GM23248 (cell line): ENCODE measurements around the gene TBATA. TPM values are rescaled to one million over a fixed set of nuclear protein-coding genes. Genes with fewer than 3 reads are reported as not detected.
A peak's percentile ranks its signal among the peaks of the same experiment; 100 is the strongest.

Experiments used
- DNase-seq: peaks from one replicate; pipeline ENCODE4 v3.0.0-alpha.2; 2015
- H2AFZ ChIP-seq: fragments of 200-600 bp; sonication (generic); 2 replicates; pipeline ENCODE4 v1.6.1; 2016; ENCODE audit warnings: antibody characterized with exemption
- H3F3A ChIP-seq: fragments of 200-600 bp; sonication (generic); 2 replicates; pipeline ENCODE4 v1.6.1; 2016; ENCODE audit warnings: mild to moderate bottlenecking, antibody characterized with exemption, mixed run types; ENCODE audit not compliant: insufficient read depth
- H3K27ac ChIP-seq: fragments of 200-600 bp; sonication (generic); 2 replicates; pipeline ENCODE4 v1.5.1; 2016; ENCODE audit warnings: mild to moderate bottlenecking
- H3K27me3 ChIP-seq: fragments of 200-600 bp; sonication (generic); replicated peaks from 2 replicates; pipeline ENCODE4 v1.6.1; 2016; ENCODE audit warnings: mild to moderate bottlenecking; ENCODE audit not compliant: insufficient read depth
- H3K36me3 ChIP-seq: fragments of 200-600 bp; sonication (generic); 2 replicates; pipeline ENCODE4 v1.6.1; 2016; ENCODE audit warnings: low read depth, mild to moderate bottlenecking
- H3K4me1 ChIP-seq: fragments of 200-600 bp; sonication (generic); 2 replicates; pipeline ENCODE4 v1.6.1; 2016; ENCODE audit warnings: mild to moderate bottlenecking; ENCODE audit not compliant: insufficient read depth
- H3K4me2 ChIP-seq: fragments of 200-600 bp; sonication (generic); one replicate; pipeline ENCODE4 v1.6.1; 2016; ENCODE audit warnings: mild to moderate bottlenecking; ENCODE audit not compliant: unreplicated experiment
- H3K4me3 ChIP-seq: fragments of 200-600 bp; sonication (generic); 2 replicates; pipeline ENCODE4 v1.5.1; 2016; ENCODE audit warnings: mild to moderate bottlenecking
- H3K79me2 ChIP-seq: fragments of 200-600 bp; sonication (generic); 2 replicates; pipeline ENCODE4 v1.6.1; 2016; ENCODE audit warnings: mild to moderate bottlenecking; ENCODE audit not compliant: insufficient read depth
- H3K9ac ChIP-seq: fragments of 200-600 bp; sonication (generic); 2 replicates; pipeline ENCODE4 v1.6.1; 2016; ENCODE audit warnings: mild to moderate bottlenecking
- H3K9me2 ChIP-seq: fragments of 200-600 bp; sonication (generic); 2 replicates; pipeline ENCODE4 v1.6.1; 2016; ENCODE audit warnings: mixed run types, mild to moderate bottlenecking, moderate library complexity; ENCODE audit not compliant: insufficient read depth
- H3K9me3 ChIP-seq: fragments of 200-600 bp; sonication (generic); one replicate; pipeline ENCODE4 v1.6.1; 2017; ENCODE audit warnings: low read depth
- H4K20me1 ChIP-seq: fragments of 200-600 bp; sonication (generic); 2 replicates; pipeline ENCODE4 v1.6.0; 2016; ENCODE audit not compliant: insufficient read depth
- EZH2 ChIP-seq: fragments of 200-600 bp; sonication (generic); IDR thresholded peaks from 2 replicates; pipeline ENCODE4 v1.6.1; 2018; ENCODE audit warnings: antibody characterized with exemption, mild to moderate bottlenecking; ENCODE audit not compliant: insufficient read depth, poor library complexity, severe bottlenecking
- EZH2phosphoT487 ChIP-seq: fragments of 200-600 bp; sonication (generic); IDR thresholded peaks from 2 replicates; pipeline ENCODE4 v1.6.1; 2018; ENCODE audit warnings: antibody characterized with exemption, moderate library complexity, mild to moderate bottlenecking, low read depth; ENCODE audit not compliant: insufficient read depth
- WGBS, 2 experiments: methylation state at CpG; one replicate each; pipeline ENCODE4 v1.1.6; 2015 to 2017; ENCODE audit warnings: low lambda C conversion rate in 2 of 2, low coverage in 1 of 2; ENCODE audit errors: missing lambda C conversion rate in 2 of 2; 5-methylcytosine and 5-hydroxymethylcytosine counted together
- in situ Hi-C: fragments of 300-500 bp; cut with MboI; formaldehyde crosslinking; loops from 2 replicates; pipeline ENCODE4 v1.15.0; 2020
- polyA plus RNA-seq: library from polyadenylated mRNA; unstranded; fragments of >200 nt; fragmentation: Nextera tagmentation; extraction: Ambion mirVana; gene quantifications from 2 replicates; pipeline ENCODE4 v1.2.1, GENCODE V29; 2016
- total RNA-seq: library from RNA; depleted of rRNA; stranded (reverse); fragments of >200 nt; shearing (Covaris generic); gene quantifications from 2 replicates; pipeline ENCODE4 v1.2.3, GENCODE V29; 2014

The TBATA gene
- total and polyA plus RNA-seq, 2 experiments from 2014 or later, result not detected

DNA sequence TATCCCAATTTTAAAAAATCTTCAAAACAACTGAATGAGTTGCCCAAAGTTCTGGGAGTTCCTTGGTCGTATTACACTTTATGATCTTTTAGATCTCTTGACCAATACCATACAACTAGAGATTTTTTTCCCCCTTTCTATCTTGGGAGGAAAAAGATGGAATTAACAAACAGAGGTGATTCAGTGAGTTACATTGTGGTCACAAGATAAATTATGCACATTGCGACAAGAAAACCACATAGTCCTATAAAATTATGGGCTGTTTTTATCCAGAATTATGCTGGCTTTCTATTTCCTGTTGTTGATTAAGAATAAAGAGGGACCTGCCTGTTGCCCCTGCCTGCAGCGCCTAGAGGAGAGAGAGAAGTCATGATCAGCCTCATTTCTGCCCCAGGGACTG, 22.4 kb upstream of the TBATA start:
- 56% methylated on average over 3 of the region's 3 CpGs for WGBS, 2 experiments
- H2AFZ ChIP-seq, result no peak overlapping the region
- no peak overlapping the region for H3K27ac ChIP-seq
- peak; percentile 14 for DNase-seq
- H3K9ac ChIP-seq, result no peak overlapping the region
- no peaks in the 10 kb centered on the region for H4K20me1 ChIP-seq
- H3K27me3 ChIP-seq, result no peaks in the 10 kb centered on the region
- in situ Hi-C loops, result no loop called here
- no peaks in the 10 kb centered on the region; the same call in 1 of the 2 replicates for H3F3A ChIP-seq
- no peak overlapping the region for H3K4me3 ChIP-seq
- peaks cover 18% of the 10 kb centered on the region for H3K4me1 ChIP-seq
- H3K4me2 ChIP-seq, result no peak overlapping the region
- no peaks in the 10 kb centered on the region for H3K9me2 ChIP-seq
- H3K36me3 ChIP-seq, result no peaks in the 10 kb centered on the region
- TF ChIP-seq EZH2, result no peak
- H3K9me3 ChIP-seq, result no peaks in the 10 kb centered on the region
- no peaks in the 10 kb centered on the region for H3K79me2 ChIP-seq

DNA sequence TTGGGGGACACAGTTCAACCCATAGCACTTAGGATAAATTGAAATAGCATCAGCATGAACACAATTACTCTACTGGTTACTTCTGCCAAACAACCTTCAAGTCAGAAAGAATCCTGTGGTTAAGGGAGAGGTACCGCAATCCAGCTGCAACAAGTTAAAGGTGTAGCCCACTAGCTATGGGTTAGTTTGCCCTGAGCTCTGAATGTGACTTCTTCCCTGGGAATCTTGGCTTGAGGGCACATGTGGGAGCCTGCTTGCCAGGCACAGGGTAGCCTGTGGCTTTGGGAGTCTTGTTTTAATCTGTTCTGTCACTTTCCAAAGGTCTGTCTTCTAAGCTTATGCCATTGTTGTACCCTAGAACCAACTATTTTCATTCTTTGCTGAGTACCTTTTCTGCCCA, 21.7 kb upstream of the TBATA start:
- peaks cover 18% of the 10 kb centered on the region for H3K4me1 ChIP-seq
- DNase-seq, result no peak

DNA sequence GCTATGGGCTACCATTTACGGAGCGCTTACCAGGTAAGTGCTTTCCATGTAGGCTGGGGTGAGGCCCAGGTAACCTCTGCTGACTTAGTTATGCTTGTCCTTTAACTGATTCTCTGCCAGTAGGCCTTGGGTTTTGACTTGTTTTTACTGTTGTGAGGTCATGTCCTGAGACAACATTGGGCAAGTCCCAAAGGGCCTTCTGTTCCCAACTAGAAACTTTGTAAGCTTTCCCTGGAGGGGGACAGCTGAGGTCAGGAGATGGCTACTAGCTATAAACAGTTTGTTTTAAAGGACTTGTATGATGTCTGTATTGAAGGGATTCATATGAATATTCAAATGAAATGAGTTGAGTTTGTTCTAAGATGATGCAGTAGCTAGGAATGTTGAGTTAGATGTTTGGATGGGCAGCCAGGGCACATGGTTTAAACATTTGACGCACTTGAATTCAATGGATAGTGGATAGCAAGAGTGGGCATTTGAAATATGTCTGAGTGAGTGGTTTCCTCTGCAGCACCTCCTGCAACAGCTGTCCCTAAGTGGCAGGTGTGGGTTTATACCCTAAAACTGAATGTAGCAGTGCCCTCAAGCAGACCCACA, 20.5 kb upstream of the TBATA start:
- no peak overlapping the region for H3K9ac ChIP-seq
- H3K4me2 ChIP-seq, result no peak overlapping the region
- H3K79me2 ChIP-seq, result no peaks in the 10 kb centered on the region
- H3K9me2 ChIP-seq, result no peaks in the 10 kb centered on the region
- DNase-seq, result no peak
- no peak overlapping the region for H3K4me3 ChIP-seq
- no peak for TF ChIP-seq EZH2phosphoT487
- no peak for TF ChIP-seq EZH2
- H3K36me3 ChIP-seq, result no peaks in the 10 kb centered on the region
- peaks cover 18% of the 10 kb centered on the region for H3K4me1 ChIP-seq
- 95 to 100% methylated on average over 3 of the region's 3 CpGs for WGBS, 2 experiments
- H4K20me1 ChIP-seq, result no peaks in the 10 kb centered on the region
- no peak overlapping the region for H3K27ac ChIP-seq
- no peaks in the 10 kb centered on the region; the same call in 1 of the 2 replicates for H3F3A ChIP-seq
- H2AFZ ChIP-seq, result no peak overlapping the region
- no peaks in the 10 kb centered on the region for H3K9me3 ChIP-seq
- in situ Hi-C loops, result no loop called here
- no peaks in the 10 kb centered on the region for H3K27me3 ChIP-seq

More for the DNA sequence above, 21.7 kb upstream of the TBATA start:
- TF ChIP-seq EZH2, result no peak
- no peak for TF ChIP-seq EZH2phosphoT487
- H3K27ac ChIP-seq, result no peak overlapping the region
- no peaks in the 10 kb centered on the region for H3K79me2 ChIP-seq
- no peak overlapping the region for H2AFZ ChIP-seq
- H3K36me3 ChIP-seq, result no peaks in the 10 kb centered on the region
- in situ Hi-C loops, result no loop called here
- no peaks in the 10 kb centered on the region for H4K20me1 ChIP-seq
- no peak overlapping the region for H3K4me2 ChIP-seq
- no peaks in the 10 kb centered on the region for H3K9me3 ChIP-seq
- WGBS, 2 experiments, result 92 to 100% methylated on average over 1 of the region's 1 CpG
- H3K9me2 ChIP-seq, result no peaks in the 10 kb centered on the region
- no peak overlapping the region for H3K4me3 ChIP-seq
- H3F3A ChIP-seq, result no peaks in the 10 kb centered on the region; the same call in 1 of the 2 replicates
- H3K27me3 ChIP-seq, result no peaks in the 10 kb centered on the region
- no peak overlapping the region for H3K9ac ChIP-seq

DNA sequence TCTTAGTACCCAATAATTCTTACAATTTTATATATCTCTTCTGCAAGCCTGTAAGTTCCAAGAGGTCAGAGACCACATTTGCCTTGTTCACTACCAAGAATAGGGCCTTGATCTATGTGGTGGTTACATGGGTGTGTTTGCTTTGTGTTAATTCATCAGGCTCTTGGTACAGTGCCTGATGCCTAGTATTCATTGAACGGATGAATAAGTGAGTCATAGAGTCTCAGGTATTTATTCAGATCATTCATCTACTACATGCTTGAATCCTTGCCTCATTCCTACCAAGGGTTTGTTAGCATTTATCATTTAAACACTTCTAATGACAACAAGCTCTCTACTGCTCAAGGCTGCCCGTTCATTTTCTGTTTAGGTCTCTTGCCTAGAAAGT, 19.2 kb upstream of the TBATA start:
- Histone ChIP-seq H2AFZ (no peak overlapping the region), H3K9me2 (no peaks in the 10 kb centered on the region), H3K4me1 (peaks cover 16% of the 10 kb centered on the region), H3K9me3 (no peaks in the 10 kb centered on the region), H3K27me3 (no peaks in the 10 kb centered on the region), H4K20me1 (no peaks in the 10 kb centered on the region), H3K27ac (no peak overlapping the region), H3K4me3 (no peak overlapping the region), H3K9ac (no peak overlapping the region), H3K36me3 (no peaks in the 10 kb centered on the region), H3K79me2 (no peaks in the 10 kb centered on the region), H3K4me2 (no peak overlapping the region), H3F3A (no peaks in the 10 kb centered on the region; the same call in 1 of the 2 replicates)
- DNase-seq, result peak; percentile 42
- no peak for TF ChIP-seq EZH2
- no peak for TF ChIP-seq EZH2phosphoT487
- 44 to 54% methylated on average over 2 of the region's 2 CpGs for WGBS, 2 experiments
- in situ Hi-C loops, result no loop called here
